GM12872 (cell line): ENCODE results near the gene PDCD1LG2.

ENCODE experiments used
- TF ChIP-seq, protein P1 (sequence below): IDR thresholded peaks from 3 replicates; pipeline ENCODE4 v1.5.1; 2011; ENCODE audit warnings: low read depth, mild to moderate bottlenecking, low read length, moderate library complexity; ENCODE audit not compliant: insufficient read depth

Gene PDCD1LG2

DNA sequence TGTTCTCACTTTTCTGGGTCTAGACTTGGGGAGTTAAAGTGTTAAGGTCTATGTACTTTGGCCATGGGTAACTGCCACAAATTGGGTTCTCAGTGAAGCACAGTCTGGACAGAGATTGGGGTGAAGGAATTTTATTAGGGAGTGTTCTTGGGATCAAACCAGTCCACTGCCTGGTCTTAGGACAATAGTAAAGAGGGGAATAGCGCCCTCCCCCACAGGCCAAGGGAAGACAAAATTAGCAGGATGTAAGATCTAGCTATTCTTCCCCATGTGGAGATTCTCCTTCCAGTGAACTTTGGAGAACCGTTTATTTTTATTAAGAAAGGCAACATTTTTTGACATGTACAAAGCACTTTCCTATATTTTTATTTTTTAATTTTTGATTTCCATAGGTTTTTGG lies 100.2 kb downstream of the PDCD1LG2 start:
- TF ChIP-seq, protein P1, sequence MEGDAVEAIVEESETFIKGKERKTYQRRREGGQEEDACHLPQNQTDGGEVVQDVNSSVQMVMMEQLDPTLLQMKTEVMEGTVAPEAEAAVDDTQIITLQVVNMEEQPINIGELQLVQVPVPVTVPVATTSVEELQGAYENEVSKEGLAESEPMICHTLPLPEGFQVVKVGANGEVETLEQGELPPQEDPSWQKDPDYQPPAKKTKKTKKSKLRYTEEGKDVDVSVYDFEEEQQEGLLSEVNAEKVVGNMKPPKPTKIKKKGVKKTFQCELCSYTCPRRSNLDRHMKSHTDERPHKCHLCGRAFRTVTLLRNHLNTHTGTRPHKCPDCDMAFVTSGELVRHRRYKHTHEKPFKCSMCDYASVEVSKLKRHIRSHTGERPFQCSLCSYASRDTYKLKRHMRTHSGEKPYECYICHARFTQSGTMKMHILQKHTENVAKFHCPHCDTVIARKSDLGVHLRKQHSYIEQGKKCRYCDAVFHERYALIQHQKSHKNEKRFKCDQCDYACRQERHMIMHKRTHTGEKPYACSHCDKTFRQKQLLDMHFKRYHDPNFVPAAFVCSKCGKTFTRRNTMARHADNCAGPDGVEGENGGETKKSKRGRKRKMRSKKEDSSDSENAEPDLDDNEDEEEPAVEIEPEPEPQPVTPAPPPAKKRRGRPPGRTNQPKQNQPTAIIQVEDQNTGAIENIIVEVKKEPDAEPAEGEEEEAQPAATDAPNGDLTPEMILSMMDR = 0 out of 3 replicates have a peak, but pooled peaks have one; percentile 5

DNA sequence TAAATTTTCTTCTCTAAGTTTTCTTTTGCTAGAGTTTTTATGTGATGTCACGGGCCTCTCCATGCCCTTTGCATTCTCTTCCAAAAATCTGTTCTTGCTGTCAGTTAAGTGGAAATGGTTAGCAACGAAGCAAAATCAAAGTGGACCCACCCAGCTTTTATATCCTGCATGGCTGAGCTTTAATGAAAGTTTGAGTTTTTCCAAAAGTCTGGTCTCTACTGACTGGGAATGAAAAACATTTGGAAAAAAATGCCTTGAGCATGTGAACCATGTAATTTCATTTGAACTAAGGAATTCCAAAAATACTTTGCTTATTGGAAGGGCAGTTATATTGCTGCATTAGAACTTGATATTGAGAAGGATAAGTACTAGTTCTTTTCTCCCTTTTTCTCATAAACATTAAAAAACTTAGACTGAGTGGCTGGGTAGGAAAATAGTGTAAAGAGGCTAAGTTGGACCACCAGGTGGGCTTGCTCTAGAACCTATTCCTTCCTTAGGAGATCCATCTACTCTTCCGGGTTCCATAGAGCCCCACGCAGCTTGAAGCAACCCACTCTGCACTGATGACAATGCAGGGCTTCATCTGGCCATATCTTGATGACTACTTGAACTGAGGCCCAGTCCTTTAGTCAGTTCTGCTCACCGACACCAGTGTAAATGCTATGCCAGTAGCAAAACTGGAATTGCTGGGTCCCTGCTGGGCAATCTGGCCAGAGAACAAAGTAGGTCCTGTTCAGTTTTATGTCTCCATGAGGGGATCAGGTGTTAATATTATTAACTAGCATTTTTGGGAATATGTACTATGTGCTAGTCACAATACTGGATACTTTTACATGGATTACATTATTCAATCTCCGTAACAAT lies 101.2 kb downstream of the PDCD1LG2 start:
- TF ChIP-seq, protein P1 = no peak

DNA sequence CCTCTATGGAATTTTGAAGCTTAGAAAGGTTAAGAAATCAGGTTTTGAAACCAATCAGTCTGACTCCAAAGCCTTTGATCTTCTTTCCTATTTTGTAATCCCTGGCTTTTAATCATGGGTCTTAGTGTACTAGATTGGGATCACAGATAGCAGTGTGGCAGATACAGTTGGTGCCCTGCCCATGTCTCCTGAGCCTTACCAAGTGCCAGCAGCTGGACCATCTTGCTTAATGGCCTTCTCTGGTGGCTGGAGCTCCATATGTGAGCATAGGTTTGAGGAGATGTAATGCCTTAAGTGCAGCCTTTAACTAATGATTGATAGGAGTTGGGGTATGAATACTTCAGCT lies 101.8 kb downstream of the PDCD1LG2 start:
- TF ChIP-seq, protein P1 = no peak

DNA sequence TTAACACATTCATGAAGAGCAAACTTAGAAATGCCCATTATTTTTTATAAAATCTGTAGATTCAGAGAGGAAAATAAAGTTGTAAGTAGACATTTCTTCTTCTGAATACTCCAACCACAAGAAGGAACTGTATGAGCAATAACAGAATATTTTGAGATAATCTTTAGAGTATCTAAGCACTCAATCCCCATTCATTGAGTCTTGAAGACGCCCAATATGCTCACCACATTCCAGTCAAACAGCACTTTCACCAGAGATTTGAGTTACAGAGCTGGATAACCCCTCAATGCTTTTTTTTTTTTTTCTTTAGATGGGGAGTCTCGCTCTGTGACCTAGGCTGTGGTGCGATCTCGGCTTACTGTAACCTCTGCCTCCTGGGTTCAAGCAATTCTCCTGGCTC lies 103.9 kb downstream of the PDCD1LG2 start:
- TF ChIP-seq, protein P1 = no peak

DNA sequence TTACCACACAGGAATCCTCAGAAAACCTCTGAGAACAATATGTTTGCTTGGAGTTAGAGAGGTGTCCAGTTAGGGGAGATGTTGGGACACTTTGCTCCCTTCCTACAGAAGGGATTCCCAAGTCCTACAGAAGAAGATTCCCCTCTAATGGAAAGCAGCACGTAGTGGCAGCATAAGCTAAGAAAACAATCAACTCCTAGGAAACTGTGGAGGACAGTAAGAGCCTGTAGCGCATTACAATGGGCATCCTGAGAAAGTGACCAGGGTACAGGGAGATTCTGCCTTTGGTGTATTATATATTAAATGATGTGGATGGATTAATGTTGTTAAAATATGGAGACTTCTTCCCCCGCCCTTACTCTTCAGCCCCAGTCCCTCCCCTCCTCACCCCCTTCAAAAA lies 104.7 kb downstream of the PDCD1LG2 start:
- TF ChIP-seq, protein P1 = no peak

DNA sequence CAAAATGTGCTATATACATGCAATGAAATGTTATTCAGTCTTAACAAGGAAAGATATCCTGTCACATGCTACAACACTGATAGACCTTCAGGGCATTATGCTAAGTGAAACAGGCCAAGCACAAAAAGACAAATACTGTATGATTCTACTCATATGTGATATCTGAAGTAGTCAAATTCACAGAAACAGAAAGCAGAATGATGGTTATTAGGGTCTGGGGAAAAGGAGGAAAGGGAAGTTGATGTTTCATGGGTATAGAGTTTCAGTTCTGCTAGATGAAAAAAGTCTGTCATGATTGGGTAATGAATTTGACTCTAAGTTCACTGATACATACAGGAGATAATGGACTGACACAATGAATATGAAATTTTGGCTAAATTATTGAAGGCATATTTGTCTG lies 107.4 kb downstream of the PDCD1LG2 start:
- TF ChIP-seq, protein P1 = no peak

DNA sequence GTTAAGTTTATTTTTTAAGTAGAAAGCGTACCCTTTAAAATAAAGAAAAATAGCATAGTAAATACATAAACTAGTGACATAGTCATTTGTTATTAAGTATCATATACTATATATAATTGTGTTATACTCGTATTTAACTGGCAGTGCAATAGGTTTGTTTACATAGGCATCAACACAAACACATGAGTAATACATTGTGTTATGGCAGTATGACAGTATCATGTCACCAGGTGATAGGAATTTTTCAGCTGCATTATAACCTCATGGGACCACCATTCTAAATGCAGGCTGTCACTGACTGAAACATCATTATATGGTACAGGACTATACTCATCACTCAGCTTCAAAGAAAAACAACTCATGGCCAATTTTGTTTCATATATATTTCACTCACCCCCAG lies 110.2 kb downstream of the PDCD1LG2 start:
- TF ChIP-seq, protein P1 = no peak
